ENCODE data around the gene TST.

Gene TST

GRCh38 chr22:37014415-37014806 is 4.8 kb downstream of the TST start:
- in situ Hi-C loops (cut with HindIII; ENCODE audit: low sequenced_read_pairs): no loop called here

GRCh38 chr22:37012956-37013355 is 6.3 kb downstream of the TST start:
- no peak overlapping the region for H3K4me3 ChIP-seq (ENCODE audit: low read depth, low read length)
- no peak for DNase-seq (ENCODE audit: low read depth)
- TF ChIP-seq CTCF (IDR thresholded peaks at IDR 0.05; ENCODE audit: low read depth, low read length, missing control alignments): no peak
- in situ Hi-C loops (cut with HindIII; ENCODE audit: low sequenced_read_pairs): no loop called here

More at GRCh38 chr22:37014415-37014806, 4.8 kb downstream of the TST start:
- TF ChIP-seq CTCF (IDR thresholded peaks at IDR 0.05; ENCODE audit: low read depth, low read length, missing control alignments): no peak
- DNase-seq (ENCODE audit: low read depth): no peak
- no peak overlapping the region for H3K4me3 ChIP-seq (ENCODE audit: low read depth, low read length)

GRCh38 chr22:37012262-37012904 is 6.9 kb downstream of the TST start:
- in situ Hi-C loops (cut with HindIII; ENCODE audit: low sequenced_read_pairs): no loop called here
- DNase-seq (ENCODE audit: low read depth): no peak
- H3K4me3 ChIP-seq (ENCODE audit: low read depth, low read length): no peak overlapping the region
- no peak for TF ChIP-seq CTCF (IDR thresholded peaks at IDR 0.05; ENCODE audit: low read depth, low read length, missing control alignments)

- TF ChIP-seq CTCF (IDR thresholded peaks at IDR 0.05; ENCODE audit: low read depth, low read length, missing control alignments): no peak
- in situ Hi-C loops (cut with HindIII; ENCODE audit: low sequenced_read_pairs): no loop called here
- H3K4me3 ChIP-seq (ENCODE audit: low read depth, low read length): no peak overlapping the region
- no peak for DNase-seq (ENCODE audit: low read depth)
Measured at GRCh38 chr22:37011472-37011871, 7.8 kb downstream of the TST start.

GRCh38 chr22:37010976-37011375 is 8.3 kb downstream of the TST start:
- DNase-seq (ENCODE audit: low read depth): no peak
- in situ Hi-C loops (cut with HindIII; ENCODE audit: low sequenced_read_pairs): no loop called here
- no peak overlapping the region for H3K4me3 ChIP-seq (ENCODE audit: low read depth, low read length)
- no peak for TF ChIP-seq CTCF (IDR thresholded peaks at IDR 0.05; ENCODE audit: low read depth, low read length, missing control alignments)

- H3K4me3 ChIP-seq (ENCODE audit: low read depth, low read length): no peak overlapping the region
- TF ChIP-seq CTCF (IDR thresholded peaks at IDR 0.05; ENCODE audit: low read depth, low read length, missing control alignments): no peak
- in situ Hi-C loops (cut with HindIII; ENCODE audit: low sequenced_read_pairs): no loop called here
- no peak for DNase-seq (ENCODE audit: low read depth)
Measured at GRCh38 chr22:37010174-37010573, 9.1 kb downstream of the TST start.
